Measurements from ENCODE around the gene GNAS. TPM values are rescaled to one million over a fixed set of nuclear protein-coding genes. Genes with fewer than 3 reads are reported as not detected.

GNAS gene
- total RNA-seq, 2 donors from 2014 or later = 1,246 to 1,267 TPM

GRCh38 chr20:58906111-58906510 lies 53.6 kb downstream of the GNAS start:
- Histone ChIP-seq H3K9ac (ENCODE audit: extremely low read depth, low read length, poor library complexity, severe bottlenecking) (no peak overlapping the region), H3K27me3 (ENCODE audit: control insufficient read depth, insufficient read depth, low read length, poor library complexity, severe bottlenecking) (no peaks in the 10 kb centered on the region), H3K36me3 (ENCODE audit: control insufficient read depth, insufficient read depth, low read length) (peaks cover 89% of the 10 kb centered on the region), H3K4me1 (ENCODE audit: control insufficient read depth, insufficient read depth, low read length) (no peaks in the 10 kb centered on the region), H3K27ac (ENCODE audit: low read depth, low read length) (no peak overlapping the region), H3K4me3 (ENCODE audit: low read length) (no peak overlapping the region), H3K9me3 (ENCODE audit: control insufficient read depth, low read length) (no peaks in the 10 kb centered on the region)
- Mint-ChIP-seq H3K27ac (no peak overlapping the region), H3K36me3 (ENCODE audit: low read depth) (peaks cover 81% of the 10 kb centered on the region), H3K27me3 (ENCODE audit: insufficient read depth) (no peaks in the 10 kb centered on the region), H3K4me1 (peaks cover 3% of the 10 kb centered on the region), H3K4me3 (no peak overlapping the region), H3K9me3 (no peaks in the 10 kb centered on the region)
- no peak for DNase-seq
- 95 to 100% methylated on average over 4 to 5 of the region's 5 CpGs for WGBS, 2 experiments (ENCODE audit: insufficient coverage in 1 of 2, insufficient read length in 1 of 2)
- TF ChIP-seq CTCF (conservative IDR thresholded peaks at IDR 0.05) = no peak

GRCh38 chr20:58906894-58907293 lies 54.4 kb downstream of the GNAS start:
- H3K9me3 Mint-ChIP-seq = no peaks in the 10 kb centered on the region
- WGBS, 2 experiments (ENCODE audit: insufficient coverage in 1 of 2, insufficient read length in 1 of 2) = 75 to 95% methylated on average over 1 to 3 of the region's 3 CpGs

GRCh38 chr20:58907320-58908137 lies 55.0 kb downstream of the GNAS start:
- Mint-ChIP-seq H3K4me3 (no peak overlapping the region), H3K36me3 (ENCODE audit: low read depth) (peaks cover 83% of the 10 kb centered on the region), H3K9me3 (no peaks in the 10 kb centered on the region), H3K27me3 (ENCODE audit: insufficient read depth) (no peaks in the 10 kb centered on the region), H3K27ac (peak overlapping the region; percentile 48), H3K4me1 (no peaks in the 10 kb centered on the region)
- TF ChIP-seq CTCF (conservative IDR thresholded peaks at IDR 0.05) = no peak
- Histone ChIP-seq H3K36me3 (ENCODE audit: control insufficient read depth, insufficient read depth, low read length) (peaks cover 90% of the 10 kb centered on the region), H3K27me3 (ENCODE audit: control insufficient read depth, insufficient read depth, low read length, poor library complexity, severe bottlenecking) (no peaks in the 10 kb centered on the region), H3K4me1 (ENCODE audit: control insufficient read depth, insufficient read depth, low read length) (no peaks in the 10 kb centered on the region), H3K9ac (ENCODE audit: extremely low read depth, low read length, poor library complexity, severe bottlenecking) (no peak overlapping the region), H3K27ac (ENCODE audit: low read depth, low read length) (peak overlapping the region; percentile 21), H3K9me3 (ENCODE audit: control insufficient read depth, low read length) (no peaks in the 10 kb centered on the region), H3K4me3 (ENCODE audit: low read length) (no peak overlapping the region)
- WGBS, 2 experiments (ENCODE audit: insufficient coverage in 1 of 2, insufficient read length in 1 of 2) = 82 to 96% methylated on average over 9 to 13 of the region's 13 CpGs
- DNase-seq = no peak

More at GRCh38 chr20:58906894-58907293, 54.4 kb downstream of the GNAS start:
- Mint-ChIP-seq H3K36me3 (ENCODE audit: low read depth) (peaks cover 88% of the 10 kb centered on the region), H3K27ac (peak overlapping the region; percentile 48), H3K27me3 (ENCODE audit: insufficient read depth) (no peaks in the 10 kb centered on the region), H3K4me1 (peaks cover 2% of the 10 kb centered on the region), H3K4me3 (no peak overlapping the region)
- H3K27me3 ChIP-seq (ENCODE audit: control insufficient read depth, insufficient read depth, low read length, poor library complexity, severe bottlenecking) = no peaks in the 10 kb centered on the region
- H3K9me3 ChIP-seq (ENCODE audit: control insufficient read depth, low read length) = no peaks in the 10 kb centered on the region
- H3K4me1 ChIP-seq (ENCODE audit: control insufficient read depth, insufficient read depth, low read length) = no peaks in the 10 kb centered on the region
- no peak for DNase-seq
- peaks cover 93% of the 10 kb centered on the region for H3K36me3 ChIP-seq (ENCODE audit: control insufficient read depth, insufficient read depth, low read length)
- H3K4me3 ChIP-seq (ENCODE audit: low read length) = no peak overlapping the region
- H3K9ac ChIP-seq (ENCODE audit: extremely low read depth, low read length, poor library complexity, severe bottlenecking) = no peak overlapping the region
- H3K27ac ChIP-seq (ENCODE audit: low read depth, low read length) = peak overlapping the region; percentile 21
- TF ChIP-seq CTCF (conservative IDR thresholded peaks at IDR 0.05) = no peak
